ENCODE results near the gene LRRC55.

Gene LRRC55

GRCh38 chr11:57200917-57201316 is 19.2 kb downstream of the LRRC55 start:
- no peak for DNase-seq (ENCODE audit: low read depth in 2 of 2, low spot score in 1 of 2)

GRCh38 chr11:57202281-57202680 is 20.5 kb downstream of the LRRC55 start:
- no peak for DNase-seq (ENCODE audit: low read depth in 2 of 2, low spot score in 1 of 2)

GRCh38 chr11:57203359-57203758 is 21.6 kb downstream of the LRRC55 start:
- DNase-seq (ENCODE audit: low read depth in 2 of 2, low spot score in 1 of 2), result no peak

GRCh38 chr11:57203882-57204480 is 22.2 kb downstream of the LRRC55 start:
- DNase-seq (ENCODE audit: low read depth in 2 of 2, low spot score in 1 of 2), result no peak

GRCh38 chr11:57205041-57205641 is 23.4 kb downstream of the LRRC55 start:
- DNase-seq (ENCODE audit: low read depth in 2 of 2, low spot score in 1 of 2), result no peak

GRCh38 chr11:57207168-57207567 is 25.4 kb downstream of the LRRC55 start:
- no peak for DNase-seq (ENCODE audit: low read depth in 2 of 2, low spot score in 1 of 2)

- DNase-seq (ENCODE audit: low read depth in 2 of 2, low spot score in 1 of 2), result no peak
Observed at GRCh38 chr11:57210781-57211180, 29.0 kb downstream of the LRRC55 start.

GRCh38 chr11:57213342-57214097 is 31.8 kb downstream of the LRRC55 start:
- no peak for DNase-seq (ENCODE audit: low read depth in 2 of 2, low spot score in 1 of 2)

- DNase-seq (ENCODE audit: low read depth in 2 of 2, low spot score in 1 of 2), result no peak
Observed at GRCh38 chr11:57214098-57214417, 32.3 kb downstream of the LRRC55 start.

GRCh38 chr11:57214494-57214893 is 32.7 kb downstream of the LRRC55 start:
- DNase-seq (ENCODE audit: low read depth in 2 of 2, low spot score in 1 of 2), result no peak

GRCh38 chr11:57216463-57216862 is 34.7 kb downstream of the LRRC55 start:
- DNase-seq (ENCODE audit: low read depth in 2 of 2, low spot score in 1 of 2), result no peak

- DNase-seq (ENCODE audit: low read depth in 2 of 2, low spot score in 1 of 2), result no peak
Observed at GRCh38 chr11:57217053-57217452, 35.3 kb downstream of the LRRC55 start.

- no peak for DNase-seq (ENCODE audit: low read depth in 2 of 2, low spot score in 1 of 2)
Observed at GRCh38 chr11:57219021-57219627, 37.4 kb downstream of the LRRC55 start.

GRCh38 chr11:57222239-57222638 is 40.5 kb downstream of the LRRC55 start:
- DNase-seq (ENCODE audit: low read depth in 2 of 2, low spot score in 1 of 2), result no peak

GRCh38 chr11:57223601-57224000 is 41.8 kb downstream of the LRRC55 start:
- DNase-seq (ENCODE audit: low read depth in 2 of 2, low spot score in 1 of 2), result no peak

- no peak for DNase-seq (ENCODE audit: low read depth in 2 of 2, low spot score in 1 of 2)
Observed at GRCh38 chr11:57224128-57224527, 42.4 kb downstream of the LRRC55 start.

GRCh38 chr11:57224537-57224936 is 42.8 kb downstream of the LRRC55 start:
- DNase-seq (ENCODE audit: low read depth in 2 of 2, low spot score in 1 of 2), result no peak

GRCh38 chr11:57228600-57228999 is 46.8 kb downstream of the LRRC55 start:
- no peak for DNase-seq (ENCODE audit: low read depth in 2 of 2, low spot score in 1 of 2)

- no peak for DNase-seq (ENCODE audit: low read depth in 2 of 2, low spot score in 1 of 2)
Observed at GRCh38 chr11:57230316-57230715, 48.6 kb downstream of the LRRC55 start.

- no peak for DNase-seq (ENCODE audit: low read depth in 2 of 2, low spot score in 1 of 2)
Observed at GRCh38 chr11:57230791-57231538, 49.2 kb downstream of the LRRC55 start.

- DNase-seq (ENCODE audit: low read depth in 2 of 2, low spot score in 1 of 2), result no peak
Observed at GRCh38 chr11:57231539-57232253, 49.9 kb downstream of the LRRC55 start.
